Heart right ventricle (tissue), 16 donors: ENCODE measurements around the gene PTPRG. TPM values are rescaled to one million over a fixed set of nuclear protein-coding genes. Genes with fewer than 3 reads are reported as not detected.

ENCODE experiments used
- ATAC-seq, 8 donors: fragments of 200-7000 bp; cut with Tn5 transposase; one replicate each; pipeline ENCODE4 v1.9.1; 2020; ENCODE audit warnings: mild to moderate bottlenecking in 8 of 8, moderate library complexity in 8 of 8, moderate number of reproducible peaks in 1 of 8
- DNase-seq, 2 donors: peaks; one replicate each; pipeline ENCODE4 v3.0.0-alpha.2; 2020
- H3K27ac ChIP-seq, 10 donors: fragments of 200-600 bp; sonication (generic) in 2 of 10; one replicate each; pipeline versions ENCODE4 v1.5.0 to v1.8.0; 2020 to 2022; ENCODE audit warnings: mild to moderate bottlenecking in 3 of 10
- H3K27me3 ChIP-seq, 7 donors: fragments of 200-600 bp; one replicate each; pipeline ENCODE4 v1.8.0; 2021 to 2022; ENCODE audit warnings: mild to moderate bottlenecking in 2 of 7
- H3K36me3 ChIP-seq, 9 donors: fragments of 200-600 bp; sonication (generic) in 1 of 9; one replicate each; pipeline versions ENCODE4 v1.5.0 to v1.8.0; 2020 to 2022; ENCODE audit warnings: mild to moderate bottlenecking in 2 of 9
- H3K4me1 ChIP-seq, 9 donors: fragments of 200-600 bp; sonication (generic) in 1 of 9; one replicate each; pipeline versions ENCODE4 v1.5.0 to v1.8.0; 2020 to 2022; ENCODE audit warnings: mild to moderate bottlenecking in 4 of 9
- H3K4me3 ChIP-seq, 10 donors: fragments of 200-600 bp; sonication (generic) in 2 of 10; one replicate each; pipeline versions ENCODE4 v1.5.0 to v1.8.0; 2020 to 2022; ENCODE audit warnings: mild to moderate bottlenecking in 7 of 10, moderate library complexity in 2 of 10
- H3K9me3 ChIP-seq, 11 donors: fragments of 200-600 bp in 10 of 11; sonication (generic) in 2 of 11; one replicate each; pipeline versions ENCODE4 v1.5.0 to v1.8.0; 2013 to 2022; ENCODE audit warnings: mild to moderate bottlenecking in 2 of 11, control low read depth in 1 of 11, moderate library complexity in 1 of 11
- WGBS, 2 donors: extraction: QIAGEN DNeasy Blood & Tissue Kit; methylation state at CpG; one replicate each; pipeline ENCODE4 v1.1.7; 2013; ENCODE audit warnings: inconsistent platforms in 1 of 2; 5-methylcytosine and 5-hydroxymethylcytosine counted together
- intact Hi-C, 10 donors: fragments of 100-400 bp; cut with DNase I; formaldehyde crosslinking; loops; one replicate each; pipeline versions ENCODE4 v1.11.1 to v1.14.2; 2022
- polyA plus RNA-seq, 2 donors: library from polyadenylated mRNA; stranded (reverse); fragments of 200-250 nt; gene quantifications; one replicate each; pipeline ENCODE4 v1.2.3, GENCODE V29; 2013
- total RNA-seq, 10 donors: library from RNA; stranded (reverse); fragmentation: NEBNext Ultra II Directional in 3 of 10; extraction: Animal tissue kit (Norgen Biotek cat#: 25700) in 3 of 10; gene quantifications; one replicate each; pipeline versions ENCODE4 v1.2.1 to v1.2.4, GENCODE V29; 2021 to 2023
- TF ChIP-seq, protein P1 (sequence below), 9 donors: fragments of 200-600 bp; sonication (generic) in 2 of 9; IDR thresholded peaks; one replicate each; pipeline versions ENCODE4 v1.5.0 to v1.8.0; 2021 to 2022; ENCODE audit warnings: antibody characterized with exemption in 9 of 9, mild to moderate bottlenecking in 5 of 9, moderate library complexity in 1 of 9
- donor health status: Arrhythmogenic right ventricular cardiomyopathy.
- donor health status: ischemic (EF 13 %, LVEDD 7.1; RV severe dilation, severe dysfunction).
- donor health status: healthy with polysubstance abuse.
- donor health status: DM: no; HTN: yes; CAD: no.
- donor health status: DM: no; HTN: no; CAD: no.
- donor health status: ischemic (EF 25% LVEDD 6.9; RV normal size, moderate dysfunction).
- donor health status: ischemic (EF 25% LVEDD 5.7; RV mildly dilated, moderate dysfunction).
- donor health status: healthy.
- donor health status: DM: yes; HTN: yes; CAD: no.
- donor health status: Ischemic cardiomyopathy.
- donor health status: ischemic (EF 35%, LVEDD 5.7; RV mildly dilated, moderate dysfunction).
- donor health status: nonischemic (EF 11% LVEDD 7.7; RV severe dilation, severe dysfunction).
- donor health status: DM: yes; HTN: yes; CAD: no.
- donor health status: PGD.
- donor health status: ischemic (EF 29% LVEDD 5.4; RV normal size, mild dysfunction).
- donor health status: nonischemic (EF 23%, LVEDD 6.1; RV moderate dilation, normal function).

The PTPRG gene
- total and polyA plus RNA-seq, 12 donors = 10.1 to 38.3 (median 32.6) TPM

DNA sequence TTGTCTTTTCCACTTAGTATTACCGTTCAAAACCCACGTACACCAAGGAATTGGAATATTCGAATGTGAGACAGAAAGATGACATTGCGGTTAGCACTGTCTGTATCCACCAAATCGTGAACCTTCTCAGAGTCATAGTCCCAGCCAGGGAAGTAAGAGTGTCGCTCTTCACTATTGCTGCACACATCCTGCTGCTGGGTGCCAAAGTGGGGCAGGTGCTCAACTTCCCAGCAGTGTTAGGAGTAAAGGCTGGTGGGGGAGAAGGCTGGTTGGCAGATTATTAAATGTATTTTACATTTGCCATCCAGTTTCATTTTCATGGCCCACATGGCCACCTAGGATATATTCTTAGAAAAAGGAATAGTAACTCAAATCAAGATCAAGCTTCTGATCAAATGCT is 65.1 kb downstream of the PTPRG start:
- TF ChIP-seq, protein P1, sequence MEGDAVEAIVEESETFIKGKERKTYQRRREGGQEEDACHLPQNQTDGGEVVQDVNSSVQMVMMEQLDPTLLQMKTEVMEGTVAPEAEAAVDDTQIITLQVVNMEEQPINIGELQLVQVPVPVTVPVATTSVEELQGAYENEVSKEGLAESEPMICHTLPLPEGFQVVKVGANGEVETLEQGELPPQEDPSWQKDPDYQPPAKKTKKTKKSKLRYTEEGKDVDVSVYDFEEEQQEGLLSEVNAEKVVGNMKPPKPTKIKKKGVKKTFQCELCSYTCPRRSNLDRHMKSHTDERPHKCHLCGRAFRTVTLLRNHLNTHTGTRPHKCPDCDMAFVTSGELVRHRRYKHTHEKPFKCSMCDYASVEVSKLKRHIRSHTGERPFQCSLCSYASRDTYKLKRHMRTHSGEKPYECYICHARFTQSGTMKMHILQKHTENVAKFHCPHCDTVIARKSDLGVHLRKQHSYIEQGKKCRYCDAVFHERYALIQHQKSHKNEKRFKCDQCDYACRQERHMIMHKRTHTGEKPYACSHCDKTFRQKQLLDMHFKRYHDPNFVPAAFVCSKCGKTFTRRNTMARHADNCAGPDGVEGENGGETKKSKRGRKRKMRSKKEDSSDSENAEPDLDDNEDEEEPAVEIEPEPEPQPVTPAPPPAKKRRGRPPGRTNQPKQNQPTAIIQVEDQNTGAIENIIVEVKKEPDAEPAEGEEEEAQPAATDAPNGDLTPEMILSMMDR (IDR thresholded peaks at IDR 0.05) = no peak
- Histone ChIP-seq H3K27ac (no peak overlapping the region), H3K36me3 (peaks cover 0 to 22% (median 0%) of the 10 kb centered on the region in 9 donors), H3K9me3 (no peaks in the 10 kb centered on the region), H3K4me1 (peaks cover 3 to 39% (median 26%) of the 10 kb centered on the region in 9 donors), H3K4me3 (no peak overlapping the region), H3K27me3 (no peaks in the 10 kb centered on the region)
- DNase-seq (no peak), ATAC-seq (no peak)
- 87 to 93% methylated on average over 6 of the region's 6 CpGs for WGBS, 2 donors
- intact Hi-C loops = no loop called here

DNA sequence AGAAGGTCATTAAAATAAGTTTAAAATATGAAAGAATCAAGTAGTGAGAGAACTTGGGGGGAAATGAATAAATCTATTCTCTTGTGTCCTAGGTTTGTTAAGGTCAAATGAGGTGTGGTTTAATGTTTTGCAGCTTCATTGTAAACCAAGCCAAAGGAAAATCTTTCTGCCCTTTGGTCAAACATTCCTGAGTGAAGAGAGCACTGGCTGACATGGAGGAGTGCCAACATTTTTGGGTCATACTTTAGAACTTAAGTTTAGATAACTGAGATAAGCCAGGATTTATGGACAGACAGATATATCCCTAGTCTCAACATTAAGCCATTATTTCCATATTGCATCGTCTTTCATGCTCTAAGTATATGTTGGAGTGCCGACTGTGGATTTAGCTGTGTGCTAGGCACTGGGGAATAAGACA is 66.4 kb downstream of the PTPRG start:
- H3K27me3 ChIP-seq = no peaks in the 10 kb centered on the region
- no peak for DNase-seq
- 62 to 67% methylated on average over 2 of the region's 2 CpGs for WGBS, 2 donors

DNA sequence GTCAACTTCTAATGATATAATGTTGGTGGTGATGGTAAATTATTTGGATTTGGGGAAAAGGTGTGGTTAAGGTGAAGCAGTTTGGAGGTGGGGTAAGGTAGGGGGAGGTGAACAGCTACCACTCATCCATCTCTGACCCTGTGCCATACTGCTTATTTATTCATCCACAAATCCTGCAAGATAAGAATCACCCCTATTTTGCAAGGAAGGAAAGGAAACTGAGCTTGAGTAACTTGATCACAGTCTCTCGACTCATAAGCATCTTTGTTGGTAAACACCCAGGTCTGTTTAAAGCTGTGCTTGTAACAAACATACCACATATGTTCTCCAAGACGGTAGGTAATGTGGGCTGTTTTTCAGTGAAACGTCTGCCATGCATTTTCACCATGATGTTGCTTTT is 67.3 kb downstream of the PTPRG start:
- peaks cover 3 to 39% (median 25%) of the 10 kb centered on the region in 9 donors for H3K4me1 ChIP-seq

More for the DNA sequence above, 66.4 kb downstream of the PTPRG start:
- peaks cover 0 to 2% (median 0%) of the 10 kb centered on the region in 11 donors for H3K9me3 ChIP-seq
- H3K36me3 ChIP-seq = peaks cover 0 to 22% (median 0%) of the 10 kb centered on the region in 9 donors
- ATAC-seq = peak in 4 of 8 donors; percentile 29 to 56 (median 39)
- H3K4me1 ChIP-seq = peaks cover 3 to 39% (median 26%) of the 10 kb centered on the region in 9 donors
- TF ChIP-seq, protein P1 (IDR thresholded peaks at IDR 0.05) = no peak
- intact Hi-C loops = no loop called here
- H3K27ac ChIP-seq = peak overlapping the region in 2 of 10 donors; percentile 1 to 9
- no peak overlapping the region for H3K4me3 ChIP-seq

DNA sequence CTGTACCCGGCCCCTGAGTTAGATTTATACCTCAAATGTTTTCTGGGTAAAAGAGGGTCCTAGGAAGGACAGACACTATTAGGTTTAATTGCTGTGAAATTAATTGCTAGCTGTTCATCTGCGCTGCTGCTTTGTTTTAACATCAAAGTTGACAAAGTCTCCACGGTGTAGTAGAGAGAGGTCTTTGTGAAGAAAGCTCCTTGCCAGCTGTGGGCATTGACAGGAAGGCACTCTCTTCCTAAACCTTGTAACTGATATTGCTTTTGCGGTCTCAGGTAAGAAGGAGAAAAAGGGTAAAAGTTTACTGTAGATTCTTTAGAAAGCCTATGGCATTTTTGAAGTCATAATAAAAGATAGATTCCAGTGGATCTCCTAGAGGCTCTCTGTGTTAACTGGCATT is 68.1 kb downstream of the PTPRG start:
- 89 to 90% methylated on average over 4 of the region's 4 CpGs for WGBS, 2 donors
- H3K36me3 ChIP-seq = peaks cover 0 to 9% (median 0%) of the 10 kb centered on the region in 9 donors
- no peaks in the 10 kb centered on the region for H3K27me3 ChIP-seq
- ATAC-seq (no peak), DNase-seq (no peak)
- H3K27ac ChIP-seq = no peak overlapping the region
- peaks cover 3 to 42% (median 25%) of the 10 kb centered on the region in 9 donors for H3K4me1 ChIP-seq
- TF ChIP-seq, protein P1 (IDR thresholded peaks at IDR 0.05) = no peak
- intact Hi-C loops = no loop called here
- H3K9me3 ChIP-seq = peaks cover 0 to 13% (median 0%) of the 10 kb centered on the region in 11 donors
- H3K4me3 ChIP-seq = no peak overlapping the region

More for the DNA sequence above, 67.3 kb downstream of the PTPRG start:
- peaks cover 0 to 16% (median 0%) of the 10 kb centered on the region in 9 donors for H3K36me3 ChIP-seq
- H3K4me3 ChIP-seq = no peak overlapping the region
- H3K9me3 ChIP-seq = peaks cover 0 to 10% (median 0%) of the 10 kb centered on the region in 11 donors
- TF ChIP-seq, protein P1 (IDR thresholded peaks at IDR 0.05) = no peak
- H3K27me3 ChIP-seq = no peaks in the 10 kb centered on the region
- WGBS, 2 donors = 88 to 93% methylated on average over 3 of the region's 3 CpGs
- no peak overlapping the region for H3K27ac ChIP-seq
- intact Hi-C loops = no loop called here
- ATAC-seq (no peak), DNase-seq (no peak)
